Peyer's patch (tissue), 4 donors: ENCODE results near the gene TRIM2.

ENCODE experiments used
- POLR2A ChIP-seq, 2 donors: fragments of 450-650 bp; IDR thresholded peaks; one replicate each; pipeline ENCODE4 v1.5.1; 2017; ENCODE audit warnings: antibody characterized with exemption in 2 of 2, mild to moderate bottlenecking in 2 of 2, moderate library complexity in 2 of 2
- TF ChIP-seq, protein P1 (sequence below), 6 experiments: fragments of 450-650 bp in 4 of 6; fragments of 200-600 bp in 2 of 6; sonication (generic) in 1 of 6; IDR thresholded peaks; one replicate each; pipeline ENCODE4 v1.5.1; 2017 to 2019; ENCODE audit warnings: antibody characterized with exemption in 6 of 6, mild to moderate bottlenecking in 3 of 6, moderate library complexity in 1 of 6

DNA sequence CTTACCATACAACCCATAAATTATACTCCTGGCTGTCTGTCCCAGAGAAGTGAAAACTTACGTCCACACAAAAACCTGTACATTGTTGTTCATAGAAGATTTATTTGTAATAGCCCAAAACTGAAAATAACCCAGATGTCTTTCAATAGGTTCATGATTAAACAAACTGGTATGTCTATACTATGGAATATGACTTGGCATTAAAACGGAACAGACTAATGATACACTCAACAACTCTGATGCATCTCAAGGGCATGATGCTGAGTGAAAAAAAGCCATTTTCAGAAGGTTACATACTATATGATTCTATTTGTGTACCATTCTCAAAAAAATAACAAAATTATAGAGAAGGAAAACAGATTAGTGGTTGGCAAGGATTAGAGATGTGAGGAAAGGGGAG lies 128.7 kb downstream of the TRIM2 start:
- TF ChIP-seq, protein P1, sequence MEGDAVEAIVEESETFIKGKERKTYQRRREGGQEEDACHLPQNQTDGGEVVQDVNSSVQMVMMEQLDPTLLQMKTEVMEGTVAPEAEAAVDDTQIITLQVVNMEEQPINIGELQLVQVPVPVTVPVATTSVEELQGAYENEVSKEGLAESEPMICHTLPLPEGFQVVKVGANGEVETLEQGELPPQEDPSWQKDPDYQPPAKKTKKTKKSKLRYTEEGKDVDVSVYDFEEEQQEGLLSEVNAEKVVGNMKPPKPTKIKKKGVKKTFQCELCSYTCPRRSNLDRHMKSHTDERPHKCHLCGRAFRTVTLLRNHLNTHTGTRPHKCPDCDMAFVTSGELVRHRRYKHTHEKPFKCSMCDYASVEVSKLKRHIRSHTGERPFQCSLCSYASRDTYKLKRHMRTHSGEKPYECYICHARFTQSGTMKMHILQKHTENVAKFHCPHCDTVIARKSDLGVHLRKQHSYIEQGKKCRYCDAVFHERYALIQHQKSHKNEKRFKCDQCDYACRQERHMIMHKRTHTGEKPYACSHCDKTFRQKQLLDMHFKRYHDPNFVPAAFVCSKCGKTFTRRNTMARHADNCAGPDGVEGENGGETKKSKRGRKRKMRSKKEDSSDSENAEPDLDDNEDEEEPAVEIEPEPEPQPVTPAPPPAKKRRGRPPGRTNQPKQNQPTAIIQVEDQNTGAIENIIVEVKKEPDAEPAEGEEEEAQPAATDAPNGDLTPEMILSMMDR (IDR thresholded peaks at IDR 0.05): no peak
- TF ChIP-seq POLR2A (IDR thresholded peaks at IDR 0.05): no peak
